Pancreas (tissue), 10 donors: ENCODE measurements around the gene TGM5. TPM values are rescaled to one million over a fixed set of nuclear protein-coding genes. Genes with fewer than 3 reads are reported as not detected.
A peak's percentile ranks its signal among the peaks of the same experiment; 100 is the strongest.

Experiments
- ATAC-seq, 4 donors: fragments of 200-7000 bp; cut with Tn5 transposase; one replicate each; pipeline versions ENCODE4 v1.8.0 to v1.9.1; 2020; ENCODE audit warnings: mild to moderate bottlenecking in 4 of 4, moderate library complexity in 4 of 4
- DNase-seq, 6 donors: peaks; one replicate each; pipeline ENCODE4 v3.0.0-alpha.2; 2020
- FAIRE-seq: peaks from 2 replicates; lab custom pipeline; 2012; peaks lifted over from hg19 to GRCh38; lab: Jason Lieb, UNC
- H3K27ac ChIP-seq, 4 donors: fragments of 200-600 bp; sonication (generic); 1 replicate in 3 of 4; 2 replicates in 1 of 4; pipeline versions ENCODE4 v1.5.0 to v1.8.0; 2020
- H3K27me3 ChIP-seq, 4 donors: fragments of 200-600 bp; one replicate each; pipeline ENCODE4 v1.8.0; 2021
- H3K36me3 ChIP-seq, 3 donors: fragments of 200-600 bp; sonication (generic) in 1 of 3; one replicate each; pipeline versions ENCODE4 v1.5.0 to v1.8.0; 2020 to 2021
- H3K4me1 ChIP-seq, 3 donors: fragments of 200-600 bp; one replicate each; pipeline ENCODE4 v1.8.0; 2021
- H3K4me3 ChIP-seq, 4 donors: fragments of 200-600 bp; sonication (generic) in 2 of 4; one replicate each; pipeline versions ENCODE4 v1.5.0 to v1.8.0; 2020 to 2021
- H3K9me3 ChIP-seq, 4 donors: fragments of 200-600 bp; one replicate each; pipeline ENCODE4 v1.8.0; 2021
- WGBS, 2 donors: extraction: QIAGEN DNeasy Blood & Tissue Kit; methylation state at CpG; one replicate each; pipeline ENCODE4 v1.1.7; 2013; 5-methylcytosine and 5-hydroxymethylcytosine counted together
- intact Hi-C, 3 donors: fragments of 100-400 bp; cut with DNase I; formaldehyde crosslinking; loops; one replicate each; pipeline versions ENCODE4 v1.11.1 to v1.14.2; 2022
- polyA plus RNA-seq, 2 donors: library from polyadenylated mRNA; stranded (reverse); fragments of 200-250 nt; gene quantifications; one replicate each; pipeline ENCODE4 v1.2.3, GENCODE V29; 2013
- total RNA-seq, 6 donors: library from RNA; stranded (reverse); fragmentation: NEBNext Ultra II Directional in 4 of 6; extraction: Animal tissue kit (Norgen Biotek cat#: 25700) in 4 of 6; gene quantifications; one replicate each; pipeline versions ENCODE4 v1.2.1 to v1.2.4, GENCODE V29; 2021 to 2023
- TF ChIP-seq, protein P1 (sequence below), 4 donors: fragments of 200-600 bp; sonication (generic) in 3 of 4; IDR thresholded peaks; one replicate each; pipeline versions ENCODE4 v1.5.0 to v1.8.0; 2021; ENCODE audit warnings: antibody characterized with exemption in 4 of 4
- donor health status: healthy with polysubstance abuse.
- donor health status: DM: no; HTN: no; CAD: no; lungs with moderate emphysema.
- donor health status: DM: no; HTN: no; CAD: no.
- donor health status: control.
- donor health status: control.
- donor health status: Bipolar disorder and iron deficiency.
- donor health status: DM: yes; HTN: yes; CAD: no.
- donor health status: DM: no; HTN: no; CAD: no.
- donor health status: DM: no; HTN: no; CAD: no.
- donor health status: DM: yes; HTN: yes; CAD: no.

TGM5 gene
- total and polyA plus RNA-seq, 8 donors: not detected

- FAIRE-seq: no peak
- Histone ChIP-seq H3K27me3 (no peaks in the 10 kb centered on the region), H3K27ac (no peak overlapping the region), H3K36me3 (no peaks in the 10 kb centered on the region), H3K4me3 (no peak overlapping the region), H3K4me1 (no peaks in the 10 kb centered on the region), H3K9me3 (no peaks in the 10 kb centered on the region)
- no peak for DNase-seq
- ATAC-seq: no peak
- 61 to 68% methylated on average over 5 of the region's 5 CpGs for WGBS, 2 donors
- TF ChIP-seq, protein P1, sequence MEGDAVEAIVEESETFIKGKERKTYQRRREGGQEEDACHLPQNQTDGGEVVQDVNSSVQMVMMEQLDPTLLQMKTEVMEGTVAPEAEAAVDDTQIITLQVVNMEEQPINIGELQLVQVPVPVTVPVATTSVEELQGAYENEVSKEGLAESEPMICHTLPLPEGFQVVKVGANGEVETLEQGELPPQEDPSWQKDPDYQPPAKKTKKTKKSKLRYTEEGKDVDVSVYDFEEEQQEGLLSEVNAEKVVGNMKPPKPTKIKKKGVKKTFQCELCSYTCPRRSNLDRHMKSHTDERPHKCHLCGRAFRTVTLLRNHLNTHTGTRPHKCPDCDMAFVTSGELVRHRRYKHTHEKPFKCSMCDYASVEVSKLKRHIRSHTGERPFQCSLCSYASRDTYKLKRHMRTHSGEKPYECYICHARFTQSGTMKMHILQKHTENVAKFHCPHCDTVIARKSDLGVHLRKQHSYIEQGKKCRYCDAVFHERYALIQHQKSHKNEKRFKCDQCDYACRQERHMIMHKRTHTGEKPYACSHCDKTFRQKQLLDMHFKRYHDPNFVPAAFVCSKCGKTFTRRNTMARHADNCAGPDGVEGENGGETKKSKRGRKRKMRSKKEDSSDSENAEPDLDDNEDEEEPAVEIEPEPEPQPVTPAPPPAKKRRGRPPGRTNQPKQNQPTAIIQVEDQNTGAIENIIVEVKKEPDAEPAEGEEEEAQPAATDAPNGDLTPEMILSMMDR (IDR thresholded peaks at IDR 0.05): no peak
- intact Hi-C loops: no loop called here
Observed at GRCh38 chr15:43242616-43243015, 24.1 kb downstream of the TGM5 start.

GRCh38 chr15:43241100-43241499 lies 25.6 kb downstream of the TGM5 start:
- no peak for FAIRE-seq
- intact Hi-C loops: no loop called here
- Histone ChIP-seq H3K27me3 (no peaks in the 10 kb centered on the region), H3K9me3 (no peaks in the 10 kb centered on the region), H3K27ac (no peak overlapping the region), H3K36me3 (no peaks in the 10 kb centered on the region), H3K4me1 (no peaks in the 10 kb centered on the region), H3K4me3 (no peak overlapping the region)
- ATAC-seq: peak in 3 of 4 donors; percentile 33 to 68 (median 48)
- TF ChIP-seq, protein P1 (IDR thresholded peaks at IDR 0.05): no peak
- no peak for DNase-seq
- 83 to 93% methylated on average over 1 of the region's 1 CpG for WGBS, 2 donors

DNA sequence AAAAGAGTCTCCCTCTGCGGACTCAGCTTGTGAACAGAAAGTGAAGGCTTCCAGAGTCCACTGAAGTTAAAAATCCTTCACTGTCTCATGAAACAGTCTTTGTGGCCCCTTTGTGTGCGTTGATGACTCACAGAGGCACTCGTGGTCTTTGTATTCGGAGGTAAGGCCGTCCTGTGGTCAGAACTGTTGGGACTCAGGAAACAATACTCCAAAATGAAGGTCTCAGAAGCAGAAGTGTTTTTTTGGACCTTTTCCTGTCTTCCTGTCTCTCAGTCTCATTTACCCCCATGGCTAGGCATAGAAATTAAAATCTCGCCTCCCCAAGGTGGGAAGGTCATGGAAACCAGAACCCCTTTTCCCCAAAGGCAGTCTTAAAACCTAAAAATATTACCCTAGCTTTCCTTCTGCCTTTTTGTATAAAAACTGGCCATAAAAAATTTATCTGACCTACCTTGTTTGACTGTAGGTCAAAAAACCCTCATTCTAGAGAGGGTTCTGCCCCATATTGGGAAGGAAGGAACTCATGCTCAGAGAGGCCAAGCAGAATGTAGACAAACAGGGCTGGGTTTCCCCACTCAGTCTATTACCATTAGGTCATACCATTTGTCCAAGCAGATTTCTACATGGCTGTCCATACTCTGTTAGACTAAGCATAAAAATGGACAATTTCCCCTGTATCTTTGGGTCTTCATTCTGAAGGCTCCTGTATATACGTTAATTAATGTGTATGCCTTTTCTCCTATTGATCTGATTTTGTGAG lies 26.8 kb downstream of the TGM5 start:
- Histone ChIP-seq H3K4me3 (no peak overlapping the region), H3K36me3 (no peaks in the 10 kb centered on the region), H3K27ac (no peak overlapping the region), H3K4me1 (no peaks in the 10 kb centered on the region), H3K9me3 (no peaks in the 10 kb centered on the region), H3K27me3 (no peaks in the 10 kb centered on the region)
- intact Hi-C loops: no loop called here
- TF ChIP-seq, protein P1 (IDR thresholded peaks at IDR 0.05): no peak
- FAIRE-seq (no peak), ATAC-seq (no peak), DNase-seq (no peak)
- 81 to 85% methylated on average over 7 of the region's 7 CpGs for WGBS, 2 donors

GRCh38 chr15:43238671-43239131 lies 28.0 kb downstream of the TGM5 start:
- FAIRE-seq: no peak
- no peak for ATAC-seq
- WGBS, 2 donors: 61 to 72% methylated on average over 10 of the region's 10 CpGs
- Histone ChIP-seq H3K27me3 (no peaks in the 10 kb centered on the region), H3K9me3 (no peaks in the 10 kb centered on the region), H3K36me3 (no peaks in the 10 kb centered on the region), H3K4me3 (no peak overlapping the region), H3K27ac (no peak overlapping the region), H3K4me1 (no peaks in the 10 kb centered on the region)
- intact Hi-C loops: no loop called here
- DNase-seq: no peak
- TF ChIP-seq, protein P1 (IDR thresholded peaks at IDR 0.05): no peak

GRCh38 chr15:43237842-43238470 lies 28.8 kb downstream of the TGM5 start:
- no peaks in the 10 kb centered on the region for H3K27me3 ChIP-seq
- no peaks in the 10 kb centered on the region for H3K4me1 ChIP-seq
- H3K4me3 ChIP-seq: no peak overlapping the region
- no peak overlapping the region for H3K27ac ChIP-seq
- TF ChIP-seq, protein P1 (IDR thresholded peaks at IDR 0.05): no peak
- FAIRE-seq: no peak
- no peak for ATAC-seq
- 70 to 74% methylated on average over 9 of the region's 9 CpGs for WGBS, 2 donors
- no peaks in the 10 kb centered on the region for H3K36me3 ChIP-seq
- no peak for DNase-seq
- H3K9me3 ChIP-seq: no peaks in the 10 kb centered on the region
- intact Hi-C loops: no loop called here
